Panc1 (cell line): ENCODE data around the gene PTGER4.
"Not testable (repeated sequence)": the region's sequence is repeated elsewhere in the genome, so short reads cannot be mapped to it uniquely, and the experiment has no call there.

Source experiments
- POLR2AphosphoS5 ChIP-seq: IDR thresholded peaks from 2 replicates; pipeline ENCODE4 v1.6.1; 2012; ENCODE audit warnings: mild to moderate bottlenecking, low read depth, low read length, moderate library complexity
- SIN3A ChIP-seq: IDR thresholded peaks from 2 replicates; pipeline ENCODE4 v1.6.1; 2012; ENCODE audit warnings: low read depth, mild to moderate bottlenecking, low read length, moderate library complexity, borderline replicate concordance; ENCODE audit not compliant: insufficient read depth
- TF ChIP-seq, protein P1 (sequence below): fragments of 450-650 bp; IDR thresholded peaks from 2 replicates; pipeline ENCODE4 v1.5.1; 2017; ENCODE audit warnings: mild to moderate bottlenecking
- TF ChIP-seq, protein P2 (sequence below), 2 experiments: IDR thresholded peaks; 2 replicates each; pipeline ENCODE4 v1.6.1; 2011 to 2012; ENCODE audit warnings: low read depth in 2 of 2, control low read depth in 1 of 2, low read length in 1 of 2, mild to moderate bottlenecking in 1 of 2, moderate library complexity in 1 of 2; ENCODE audit not compliant: insufficient read depth in 1 of 2

DNA sequence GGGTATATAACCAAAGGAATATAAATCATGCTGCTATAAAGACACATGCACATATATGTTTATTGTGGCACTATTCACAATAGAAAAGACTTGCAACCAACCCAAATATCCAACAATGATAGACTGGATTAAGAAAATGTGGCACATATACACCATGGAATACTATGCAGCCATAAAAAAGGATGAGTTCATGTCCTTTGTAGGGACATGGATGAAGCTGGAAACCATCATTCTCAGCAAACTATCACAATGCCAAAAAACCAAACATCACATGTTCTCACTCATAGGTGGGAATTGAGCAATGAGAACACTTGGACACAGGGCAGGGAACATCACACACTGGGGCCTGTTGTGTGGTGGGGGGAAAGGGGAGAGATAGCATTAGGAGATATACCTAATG is 30.9 kb downstream of the PTGER4 start:
- TF ChIP-seq, protein P1, sequence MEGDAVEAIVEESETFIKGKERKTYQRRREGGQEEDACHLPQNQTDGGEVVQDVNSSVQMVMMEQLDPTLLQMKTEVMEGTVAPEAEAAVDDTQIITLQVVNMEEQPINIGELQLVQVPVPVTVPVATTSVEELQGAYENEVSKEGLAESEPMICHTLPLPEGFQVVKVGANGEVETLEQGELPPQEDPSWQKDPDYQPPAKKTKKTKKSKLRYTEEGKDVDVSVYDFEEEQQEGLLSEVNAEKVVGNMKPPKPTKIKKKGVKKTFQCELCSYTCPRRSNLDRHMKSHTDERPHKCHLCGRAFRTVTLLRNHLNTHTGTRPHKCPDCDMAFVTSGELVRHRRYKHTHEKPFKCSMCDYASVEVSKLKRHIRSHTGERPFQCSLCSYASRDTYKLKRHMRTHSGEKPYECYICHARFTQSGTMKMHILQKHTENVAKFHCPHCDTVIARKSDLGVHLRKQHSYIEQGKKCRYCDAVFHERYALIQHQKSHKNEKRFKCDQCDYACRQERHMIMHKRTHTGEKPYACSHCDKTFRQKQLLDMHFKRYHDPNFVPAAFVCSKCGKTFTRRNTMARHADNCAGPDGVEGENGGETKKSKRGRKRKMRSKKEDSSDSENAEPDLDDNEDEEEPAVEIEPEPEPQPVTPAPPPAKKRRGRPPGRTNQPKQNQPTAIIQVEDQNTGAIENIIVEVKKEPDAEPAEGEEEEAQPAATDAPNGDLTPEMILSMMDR, result not testable (repeated sequence)
- TF ChIP-seq POLR2AphosphoS5, SIN3A: not testable (repeated sequence)
- TF ChIP-seq, protein P2, sequence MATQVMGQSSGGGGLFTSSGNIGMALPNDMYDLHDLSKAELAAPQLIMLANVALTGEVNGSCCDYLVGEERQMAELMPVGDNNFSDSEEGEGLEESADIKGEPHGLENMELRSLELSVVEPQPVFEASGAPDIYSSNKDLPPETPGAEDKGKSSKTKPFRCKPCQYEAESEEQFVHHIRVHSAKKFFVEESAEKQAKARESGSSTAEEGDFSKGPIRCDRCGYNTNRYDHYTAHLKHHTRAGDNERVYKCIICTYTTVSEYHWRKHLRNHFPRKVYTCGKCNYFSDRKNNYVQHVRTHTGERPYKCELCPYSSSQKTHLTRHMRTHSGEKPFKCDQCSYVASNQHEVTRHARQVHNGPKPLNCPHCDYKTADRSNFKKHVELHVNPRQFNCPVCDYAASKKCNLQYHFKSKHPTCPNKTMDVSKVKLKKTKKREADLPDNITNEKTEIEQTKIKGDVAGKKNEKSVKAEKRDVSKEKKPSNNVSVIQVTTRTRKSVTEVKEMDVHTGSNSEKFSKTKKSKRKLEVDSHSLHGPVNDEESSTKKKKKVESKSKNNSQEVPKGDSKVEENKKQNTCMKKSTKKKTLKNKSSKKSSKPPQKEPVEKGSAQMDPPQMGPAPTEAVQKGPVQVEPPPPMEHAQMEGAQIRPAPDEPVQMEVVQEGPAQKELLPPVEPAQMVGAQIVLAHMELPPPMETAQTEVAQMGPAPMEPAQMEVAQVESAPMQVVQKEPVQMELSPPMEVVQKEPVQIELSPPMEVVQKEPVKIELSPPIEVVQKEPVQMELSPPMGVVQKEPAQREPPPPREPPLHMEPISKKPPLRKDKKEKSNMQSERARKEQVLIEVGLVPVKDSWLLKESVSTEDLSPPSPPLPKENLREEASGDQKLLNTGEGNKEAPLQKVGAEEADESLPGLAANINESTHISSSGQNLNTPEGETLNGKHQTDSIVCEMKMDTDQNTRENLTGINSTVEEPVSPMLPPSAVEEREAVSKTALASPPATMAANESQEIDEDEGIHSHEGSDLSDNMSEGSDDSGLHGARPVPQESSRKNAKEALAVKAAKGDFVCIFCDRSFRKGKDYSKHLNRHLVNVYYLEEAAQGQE (IDR thresholded peaks at IDR 0.05; ENCODE audit: insufficient read depth in 1 of 2, low read depth in 2 of 2, low read length in 1 of 2), result not testable (repeated sequence)
